Brain microvascular endothelial cell (primary cell): Measurements from ENCODE around the gene MYG1.

Experiments used
- DNase-seq: peaks from one replicate; pipeline ENCODE4 v3.0.0-alpha.2; 2020
- H3K27ac ChIP-seq: fragments of 250-450 bp; sonication (Bioruptor Pico); 2 replicates; pipeline ENCODE4 v1.5.1; 2020; ENCODE audit warnings: mild to moderate bottlenecking, moderate library complexity
- H3K27me3 ChIP-seq: fragments of 250-450 bp; sonication (Bioruptor Pico); replicated peaks from 2 replicates; pipeline ENCODE4 v1.5.1; 2020; ENCODE audit warnings: mild to moderate bottlenecking
- H3K36me3 ChIP-seq: fragments of 250-450 bp; sonication (Bioruptor Pico); replicated peaks from 2 replicates; pipeline ENCODE4 v1.5.1; 2020; ENCODE audit warnings: mild to moderate bottlenecking
- H3K4me3 ChIP-seq: 2 replicates; pipeline ENCODE4 v1.5.1; 2011; ENCODE audit warnings: low read depth, mild to moderate bottlenecking, control low read depth, low read length, moderate library complexity
- in situ Hi-C: cut with HindIII; loops from 2 replicates; pipeline ENCODE4 v1.10.0; 2017; ENCODE audit warnings: low sequenced_read_pairs, low pct_ligation_motif_present
- TF ChIP-seq, protein P1 (sequence below): IDR thresholded peaks from 2 replicates; pipeline ENCODE4 v1.5.1; 2011; ENCODE audit warnings: low read depth, mild to moderate bottlenecking, moderate library complexity, low read length, control low read depth, inconsistent platforms; ENCODE audit errors: missing control alignments

MYG1 gene

DNA sequence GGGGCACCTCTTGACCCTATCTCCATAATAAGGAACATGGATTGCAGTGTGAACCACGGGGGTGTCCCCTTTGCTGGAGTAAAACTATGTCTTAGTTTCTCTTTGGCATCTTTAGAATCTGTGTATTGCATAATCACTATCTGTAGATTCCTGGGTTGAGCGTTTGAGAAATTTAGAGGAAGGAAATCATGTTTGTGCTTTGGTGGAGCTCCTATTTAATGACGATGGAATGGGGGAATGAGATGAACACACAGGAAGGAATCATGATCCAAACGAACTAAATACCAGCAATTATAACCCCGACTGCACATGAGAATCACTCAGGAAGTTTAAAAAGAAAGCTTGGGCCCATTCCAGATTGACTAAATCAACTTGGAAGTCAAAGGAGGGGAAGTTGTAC, 1.3 kb upstream of the MYG1 start:
- H3K27ac ChIP-seq: peak overlapping the region; percentile 85
- H3K27me3 ChIP-seq: no peaks in the 10 kb centered on the region
- H3K4me3 ChIP-seq: no peak overlapping the region
- DNase-seq: peak; percentile 69
- H3K36me3 ChIP-seq: peaks cover 11% of the 10 kb centered on the region
- in situ Hi-C loops: no loop called here
- TF ChIP-seq, protein P1, sequence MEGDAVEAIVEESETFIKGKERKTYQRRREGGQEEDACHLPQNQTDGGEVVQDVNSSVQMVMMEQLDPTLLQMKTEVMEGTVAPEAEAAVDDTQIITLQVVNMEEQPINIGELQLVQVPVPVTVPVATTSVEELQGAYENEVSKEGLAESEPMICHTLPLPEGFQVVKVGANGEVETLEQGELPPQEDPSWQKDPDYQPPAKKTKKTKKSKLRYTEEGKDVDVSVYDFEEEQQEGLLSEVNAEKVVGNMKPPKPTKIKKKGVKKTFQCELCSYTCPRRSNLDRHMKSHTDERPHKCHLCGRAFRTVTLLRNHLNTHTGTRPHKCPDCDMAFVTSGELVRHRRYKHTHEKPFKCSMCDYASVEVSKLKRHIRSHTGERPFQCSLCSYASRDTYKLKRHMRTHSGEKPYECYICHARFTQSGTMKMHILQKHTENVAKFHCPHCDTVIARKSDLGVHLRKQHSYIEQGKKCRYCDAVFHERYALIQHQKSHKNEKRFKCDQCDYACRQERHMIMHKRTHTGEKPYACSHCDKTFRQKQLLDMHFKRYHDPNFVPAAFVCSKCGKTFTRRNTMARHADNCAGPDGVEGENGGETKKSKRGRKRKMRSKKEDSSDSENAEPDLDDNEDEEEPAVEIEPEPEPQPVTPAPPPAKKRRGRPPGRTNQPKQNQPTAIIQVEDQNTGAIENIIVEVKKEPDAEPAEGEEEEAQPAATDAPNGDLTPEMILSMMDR: no peak

- DNase-seq: peak; percentile 67
- peaks cover 14% of the 10 kb centered on the region for H3K36me3 ChIP-seq
- H3K27me3 ChIP-seq: no peaks in the 10 kb centered on the region
- in situ Hi-C loops: no loop called here
- H3K27ac ChIP-seq: peak overlapping the region; percentile 85
- TF ChIP-seq, protein P1: peak; percentile 21
- H3K4me3 ChIP-seq: peak overlapping the region; percentile 96
These were observed 418 bp upstream of the MYG1 start for GRCh38 chr12:53299101-53299453.

- H3K27me3 ChIP-seq: no peaks in the 10 kb centered on the region
- TF ChIP-seq, protein P1: no peak
- H3K4me3 ChIP-seq: peak overlapping the region; percentile 96
- peaks cover 16% of the 10 kb centered on the region for H3K36me3 ChIP-seq
- peak; percentile 73 for DNase-seq
- in situ Hi-C loops: no loop called here
- peak overlapping the region; percentile 85 for H3K27ac ChIP-seq
These were observed 692 bp downstream of the MYG1 start for GRCh38 chr12:53300187-53300586.

DNA sequence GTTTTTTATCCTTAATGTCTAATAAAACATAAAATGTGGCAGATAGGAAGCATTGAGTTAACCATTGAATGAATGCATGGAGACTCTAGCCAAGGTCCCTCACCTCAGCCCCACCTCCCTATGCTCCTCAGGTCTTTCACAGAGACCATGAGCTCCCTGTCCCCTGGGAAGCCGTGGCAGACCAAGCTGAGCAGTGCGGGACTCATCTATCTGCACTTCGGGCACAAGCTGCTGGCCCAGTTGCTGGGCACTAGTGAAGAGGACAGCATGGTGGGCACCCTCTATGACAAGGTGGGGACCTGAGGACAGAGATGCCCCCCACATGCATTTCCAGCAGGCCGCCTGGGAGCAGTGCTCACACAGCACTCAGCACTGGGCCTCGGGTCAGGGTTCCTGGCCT, 3.4 kb downstream of the MYG1 start:
- Histone ChIP-seq H3K4me3 (no peak overlapping the region), H3K36me3 (peaks cover 41% of the 10 kb centered on the region), H3K27me3 (no peaks in the 10 kb centered on the region), H3K27ac (no peak overlapping the region)
- TF ChIP-seq, protein P1: no peak
- no peak for DNase-seq
- in situ Hi-C loops: no loop called here

DNA sequence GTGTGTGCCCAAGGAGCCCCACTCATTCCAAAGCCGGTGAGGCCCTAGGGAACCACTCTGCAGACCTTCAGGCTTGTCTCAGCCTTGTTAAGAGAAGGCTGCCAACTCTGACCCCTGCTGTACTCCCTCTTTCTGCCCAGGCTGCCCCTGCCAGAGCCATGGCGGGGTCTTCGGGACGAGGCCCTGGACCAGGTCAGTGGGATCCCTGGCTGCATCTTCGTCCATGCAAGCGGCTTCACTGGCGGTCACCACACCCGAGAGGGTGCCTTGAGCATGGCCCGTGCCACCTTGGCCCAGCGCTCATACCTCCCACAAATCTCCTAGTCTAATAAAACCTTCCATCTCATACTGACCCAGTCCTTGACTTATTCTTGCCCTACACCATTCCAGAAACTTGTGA, 7.3 kb downstream of the MYG1 start:
- no peak for DNase-seq
- H3K27ac ChIP-seq: no peak overlapping the region
- in situ Hi-C loops: no loop called here

DNA sequence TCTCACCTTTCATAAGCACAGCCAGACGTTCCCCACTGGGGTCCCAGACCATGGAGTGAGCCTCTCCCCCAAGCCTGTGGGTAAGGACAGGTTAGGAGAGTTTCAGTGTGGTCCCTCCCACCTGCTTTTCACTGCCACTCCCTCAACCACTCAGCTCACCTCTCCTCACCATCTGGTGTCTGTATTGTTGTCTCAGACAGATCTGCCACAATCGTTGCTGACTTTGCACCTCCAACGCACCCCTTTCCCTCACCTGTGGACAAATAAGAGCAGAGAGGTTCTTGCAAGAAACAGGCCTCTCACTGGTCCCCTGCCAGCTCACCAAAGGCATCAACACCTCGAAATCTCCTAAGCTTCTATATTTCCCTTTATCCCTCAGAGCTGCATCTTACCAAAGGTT, 8.8 kb downstream of the MYG1 start:
- no peaks in the 10 kb centered on the region for H3K27me3 ChIP-seq
- TF ChIP-seq, protein P1: no peak
- in situ Hi-C loops: no loop called here
- no peak overlapping the region for H3K27ac ChIP-seq
- no peak for DNase-seq
- no peak overlapping the region for H3K4me3 ChIP-seq
- H3K36me3 ChIP-seq: peaks cover 53% of the 10 kb centered on the region

More for the DNA sequence above, 7.3 kb downstream of the MYG1 start:
- Histone ChIP-seq H3K27me3 (no peaks in the 10 kb centered on the region), H3K36me3 (peaks cover 62% of the 10 kb centered on the region), H3K4me3 (no peak overlapping the region)
- TF ChIP-seq, protein P1: no peak
